ENCODE results near the gene NAIF1.

DNA sequence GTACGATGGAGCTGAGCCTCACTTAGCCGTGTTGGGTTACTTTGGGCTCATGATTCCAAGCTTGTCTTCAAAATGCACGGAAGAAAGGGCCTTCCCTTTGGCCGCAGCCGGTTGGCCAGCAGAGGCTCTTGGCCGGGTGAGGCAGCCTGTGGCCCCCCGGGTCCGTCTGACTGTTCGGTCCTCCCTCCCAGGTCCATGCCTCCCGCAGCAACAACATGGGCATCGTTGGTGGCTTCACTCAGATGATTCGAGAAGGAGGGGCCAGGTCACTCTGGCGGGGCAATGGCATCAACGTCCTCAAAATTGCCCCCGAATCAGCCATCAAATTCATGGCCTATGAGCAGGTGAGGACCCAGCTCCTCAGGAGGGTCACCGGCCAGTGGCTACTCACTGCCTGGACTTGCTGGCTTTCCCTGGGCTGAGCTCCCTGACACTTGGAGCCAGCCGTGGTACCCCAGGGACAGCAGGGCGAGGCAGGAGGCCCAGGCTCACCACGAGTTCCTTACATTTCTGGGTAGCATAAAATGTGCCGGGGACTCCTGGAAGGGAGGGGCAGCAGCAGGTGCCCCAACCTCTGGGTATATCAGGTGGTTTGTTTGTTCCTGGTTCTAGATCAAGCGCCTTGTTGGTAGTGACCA, 38.5 kb upstream of the NAIF1 start:
- TF ChIP-seq, protein P1, sequence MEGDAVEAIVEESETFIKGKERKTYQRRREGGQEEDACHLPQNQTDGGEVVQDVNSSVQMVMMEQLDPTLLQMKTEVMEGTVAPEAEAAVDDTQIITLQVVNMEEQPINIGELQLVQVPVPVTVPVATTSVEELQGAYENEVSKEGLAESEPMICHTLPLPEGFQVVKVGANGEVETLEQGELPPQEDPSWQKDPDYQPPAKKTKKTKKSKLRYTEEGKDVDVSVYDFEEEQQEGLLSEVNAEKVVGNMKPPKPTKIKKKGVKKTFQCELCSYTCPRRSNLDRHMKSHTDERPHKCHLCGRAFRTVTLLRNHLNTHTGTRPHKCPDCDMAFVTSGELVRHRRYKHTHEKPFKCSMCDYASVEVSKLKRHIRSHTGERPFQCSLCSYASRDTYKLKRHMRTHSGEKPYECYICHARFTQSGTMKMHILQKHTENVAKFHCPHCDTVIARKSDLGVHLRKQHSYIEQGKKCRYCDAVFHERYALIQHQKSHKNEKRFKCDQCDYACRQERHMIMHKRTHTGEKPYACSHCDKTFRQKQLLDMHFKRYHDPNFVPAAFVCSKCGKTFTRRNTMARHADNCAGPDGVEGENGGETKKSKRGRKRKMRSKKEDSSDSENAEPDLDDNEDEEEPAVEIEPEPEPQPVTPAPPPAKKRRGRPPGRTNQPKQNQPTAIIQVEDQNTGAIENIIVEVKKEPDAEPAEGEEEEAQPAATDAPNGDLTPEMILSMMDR (IDR thresholded peaks at IDR 0.05 in 4 of 5, conservative IDR thresholded peaks at IDR 0.05 in 1 of 5) = no peak
- no peak for TF ChIP-seq POLR2A (IDR thresholded peaks at IDR 0.05)
